HG03439 (cell line): Measurements from ENCODE around the gene CRISP2.

Source experiments
- ATAC-seq: cut with Tn5 transposase; IDR thresholded peaks from one replicate; pipeline ENCODE4 v1.9.1; 2021; ENCODE audit warnings: mild to moderate bottlenecking, moderate library complexity; ENCODE audit not compliant: unreplicated experiment

The CRISP2 gene

DNA sequence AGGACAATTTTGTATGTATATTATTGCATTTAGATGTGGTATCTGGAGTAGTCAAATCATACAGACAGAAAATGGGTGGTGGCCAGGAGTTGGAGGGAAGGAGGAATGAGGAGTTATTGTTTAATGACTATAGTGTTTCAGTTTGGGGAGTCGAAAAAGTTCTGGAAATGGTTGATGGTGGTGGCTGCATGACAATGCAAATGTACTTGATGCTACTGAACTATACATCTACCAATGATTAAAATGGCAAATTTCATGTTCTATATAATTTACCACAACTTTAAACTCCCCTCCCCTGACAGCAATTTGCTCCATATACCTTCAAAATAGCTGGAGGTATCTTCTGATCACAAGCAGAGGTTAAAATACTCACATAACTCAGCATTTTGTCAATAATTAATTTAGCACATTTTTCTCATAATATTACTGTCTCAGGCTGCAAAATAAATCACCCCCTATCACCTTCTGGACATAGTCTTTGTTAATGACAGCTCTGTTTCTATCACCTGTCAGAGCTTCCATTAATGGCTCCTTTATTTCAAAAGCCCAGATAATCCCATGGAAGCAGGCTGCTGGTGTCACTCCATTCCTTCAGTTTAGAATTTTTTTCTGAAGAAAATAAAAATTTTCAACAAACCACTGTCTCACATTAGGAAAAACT lies 51.0 kb downstream of the CRISP2 start:
- no peak for ATAC-seq

DNA sequence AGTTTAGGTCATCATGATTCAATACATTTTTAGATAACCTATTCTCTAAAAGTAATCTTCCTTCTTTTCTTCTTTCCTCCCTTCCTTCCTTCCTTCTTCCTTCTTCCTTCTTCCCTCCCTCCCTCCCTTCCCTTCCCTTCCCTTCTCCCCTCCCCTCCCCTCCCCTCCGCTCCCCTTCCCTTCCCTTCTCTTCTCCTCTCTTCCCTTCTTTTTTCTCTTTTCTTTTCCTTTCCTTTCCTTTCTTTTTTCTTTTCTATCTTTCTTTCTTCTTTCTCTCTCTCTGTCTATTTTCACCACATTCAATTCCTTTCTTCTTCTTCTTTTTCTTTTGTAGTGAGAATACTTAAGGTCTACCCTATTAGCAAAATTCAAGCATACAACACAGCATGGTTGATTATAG lies 59.4 kb downstream of the CRISP2 start:
- ATAC-seq = no peak

DNA sequence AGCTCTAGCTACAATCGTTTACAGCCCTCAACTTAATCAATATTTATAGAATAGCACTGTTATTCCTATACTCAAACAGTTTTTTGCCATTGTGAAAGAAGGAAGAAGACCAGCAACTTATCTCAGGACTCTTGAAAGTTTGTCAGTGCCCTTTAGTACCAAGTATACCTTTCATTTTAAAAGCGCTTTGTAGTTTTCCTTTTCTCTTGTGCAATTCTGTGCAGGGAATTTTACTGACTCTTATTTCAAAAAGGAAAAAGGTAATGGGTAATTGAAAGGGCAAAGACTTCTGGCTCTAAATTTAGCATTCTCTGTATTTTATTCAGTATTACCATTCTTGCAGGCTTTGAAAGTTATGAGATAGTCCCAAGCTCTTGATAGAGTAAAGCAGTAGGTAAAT lies 59.9 kb downstream of the CRISP2 start:
- no peak for ATAC-seq

DNA sequence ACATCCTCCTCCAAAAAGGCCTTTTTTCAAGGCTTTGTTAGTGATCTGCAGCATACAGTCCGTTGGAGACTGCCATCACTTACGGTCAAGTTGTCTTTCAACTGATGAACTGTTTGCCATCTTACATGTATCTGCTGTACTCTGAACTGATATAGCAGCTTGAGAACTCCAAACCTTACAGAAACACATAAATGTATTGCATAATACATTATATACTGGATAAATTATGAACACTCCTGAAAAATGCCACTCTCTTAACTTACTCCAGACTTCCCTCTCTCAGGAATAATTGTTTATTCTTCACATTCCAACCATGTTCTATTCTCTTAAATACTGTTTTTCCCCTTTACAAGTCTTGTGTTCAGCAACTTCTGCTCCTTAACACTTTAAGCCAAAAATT lies 62.1 kb downstream of the CRISP2 start:
- ATAC-seq = no peak

DNA sequence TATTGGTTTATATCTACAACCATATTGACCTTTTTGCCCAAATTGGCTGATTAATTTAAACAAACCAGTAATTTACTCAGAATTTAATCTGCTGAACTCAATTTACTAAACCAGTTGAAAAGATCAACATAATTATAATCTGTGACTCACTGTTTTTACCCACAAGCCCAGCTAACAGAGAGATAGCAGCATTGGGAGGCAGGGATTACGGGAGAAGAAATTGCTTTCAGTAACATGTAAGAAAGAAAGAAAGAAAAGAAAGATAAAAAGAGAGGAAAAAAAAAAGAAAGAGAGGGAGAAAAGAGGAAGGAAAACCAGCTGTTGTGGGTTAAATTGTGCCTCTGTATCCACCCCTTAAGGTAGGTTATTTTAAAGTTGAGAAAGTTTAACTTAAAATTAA lies 63.4 kb downstream of the CRISP2 start:
- no peak for ATAC-seq

DNA sequence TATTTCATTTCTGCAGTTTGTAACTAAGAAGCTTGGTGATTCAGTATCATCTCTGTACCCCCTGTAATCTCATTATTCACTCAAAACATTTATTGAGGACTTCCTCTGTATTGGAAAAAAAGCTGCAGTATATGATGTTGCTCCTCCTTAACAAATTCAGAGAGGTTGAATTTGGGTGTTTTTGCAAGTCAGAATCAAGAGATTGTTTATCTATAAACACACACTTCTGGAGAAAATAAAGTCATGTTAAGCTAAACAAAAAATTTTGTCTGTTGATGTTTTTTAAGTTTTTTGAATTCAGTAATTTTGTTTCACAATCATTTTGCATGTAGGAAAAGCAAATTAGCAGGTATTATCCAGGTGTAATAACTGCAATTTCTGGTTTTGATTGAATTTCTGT lies 65.3 kb downstream of the CRISP2 start:
- no peak for ATAC-seq

DNA sequence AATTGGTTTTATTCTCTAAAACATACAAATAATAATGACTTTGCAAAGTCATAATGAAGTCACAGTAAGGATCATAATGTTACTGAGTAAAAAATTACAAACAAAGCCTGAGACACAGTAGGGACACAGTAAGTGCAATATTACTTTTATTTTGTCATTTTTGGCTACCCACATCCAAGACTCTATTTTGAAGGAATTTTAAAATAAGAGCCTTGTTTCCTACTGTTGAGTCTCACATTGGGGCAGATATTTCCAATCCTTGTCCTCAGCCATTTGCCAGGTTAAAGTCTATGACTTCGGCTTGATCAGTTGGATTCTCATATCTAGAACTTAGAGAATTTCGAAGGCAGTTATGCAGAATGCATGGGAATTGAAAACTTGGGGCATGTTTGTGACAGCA lies 65.9 kb downstream of the CRISP2 start:
- no peak for ATAC-seq

DNA sequence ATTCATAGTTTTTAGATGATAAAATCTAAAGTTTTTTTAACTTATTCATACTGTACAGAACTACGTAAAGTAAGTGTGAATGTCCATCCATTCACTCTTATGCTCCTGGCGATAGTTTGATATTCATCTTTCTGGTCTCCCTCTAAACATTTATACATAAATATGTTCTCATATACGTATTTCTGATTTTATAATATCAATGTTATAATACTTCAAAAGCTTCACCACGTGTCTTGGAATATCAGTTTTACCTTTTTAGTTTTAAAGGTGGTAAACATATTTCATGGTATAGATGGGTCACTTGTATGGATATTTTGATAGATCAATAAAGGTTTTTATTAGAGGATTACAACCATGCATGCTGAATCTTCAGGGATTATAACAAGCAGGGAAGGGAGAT lies 66.4 kb downstream of the CRISP2 start:
- no peak for ATAC-seq

DNA sequence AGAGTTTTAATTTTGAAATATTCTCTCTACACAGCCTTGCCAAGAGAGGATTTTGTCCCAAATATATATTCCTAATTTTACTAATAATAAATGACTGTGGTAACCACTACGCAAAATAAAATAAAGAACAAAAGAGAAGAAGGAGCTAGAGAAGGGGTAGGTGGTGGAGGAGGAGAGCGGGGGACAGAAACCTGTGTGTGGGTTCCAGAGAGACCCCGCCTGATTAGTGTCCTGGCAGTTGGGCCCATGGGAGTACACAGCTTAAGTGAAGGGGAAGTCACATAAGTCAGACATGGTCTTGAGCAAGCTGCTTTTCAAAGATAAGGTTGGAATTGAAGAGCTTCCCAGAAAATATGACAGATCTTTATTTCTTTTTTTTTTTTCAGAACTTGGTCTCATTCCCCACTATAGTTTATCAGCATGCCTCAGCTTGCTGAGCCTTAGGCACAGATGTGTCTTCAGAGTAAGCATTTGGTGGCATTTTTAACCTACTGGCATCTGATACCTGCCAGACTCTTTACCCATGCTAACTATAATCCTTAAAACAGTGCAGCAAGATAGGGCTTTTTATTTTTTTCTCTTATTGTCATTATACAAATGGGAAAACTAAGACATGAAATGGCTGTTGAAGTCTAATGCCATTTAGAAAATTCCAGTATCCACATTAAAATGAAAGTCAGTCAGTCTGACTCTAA lies 67.1 kb downstream of the CRISP2 start:
- ATAC-seq = no peak

DNA sequence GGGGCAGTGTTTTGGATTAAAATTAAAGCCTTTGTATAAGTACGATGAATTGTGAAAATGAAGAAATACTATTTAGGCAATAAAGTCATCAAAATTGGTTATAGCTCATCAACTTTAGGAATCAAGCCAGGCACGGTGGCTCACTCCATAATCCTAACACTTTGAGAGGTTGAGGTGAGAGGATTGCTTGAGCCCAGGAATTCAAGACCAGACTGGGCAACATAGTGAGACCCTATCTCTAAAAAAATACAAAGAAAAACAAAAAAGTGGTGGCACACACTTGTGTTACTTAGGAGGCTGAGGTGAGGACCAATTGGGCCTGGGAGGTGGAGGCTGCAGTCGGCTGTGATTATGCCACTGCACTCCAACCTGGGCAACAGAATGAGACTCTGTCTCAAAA lies 68.2 kb downstream of the CRISP2 start:
- ATAC-seq = no peak
